CD4-positive, alpha-beta T cell treated with Interleukin-17A for 1 hour (primary cell): ENCODE measurements around the gene TMA7B.

ENCODE experiments used
- DNase-seq: peaks from one replicate; pipeline ENCODE4 v3.0.0-alpha.2; 2020

TMA7B gene

GRCh38 chr22:40004836-40005235, 44.6 kb downstream of the TMA7B start:
- DNase-seq = no peak

DNA sequence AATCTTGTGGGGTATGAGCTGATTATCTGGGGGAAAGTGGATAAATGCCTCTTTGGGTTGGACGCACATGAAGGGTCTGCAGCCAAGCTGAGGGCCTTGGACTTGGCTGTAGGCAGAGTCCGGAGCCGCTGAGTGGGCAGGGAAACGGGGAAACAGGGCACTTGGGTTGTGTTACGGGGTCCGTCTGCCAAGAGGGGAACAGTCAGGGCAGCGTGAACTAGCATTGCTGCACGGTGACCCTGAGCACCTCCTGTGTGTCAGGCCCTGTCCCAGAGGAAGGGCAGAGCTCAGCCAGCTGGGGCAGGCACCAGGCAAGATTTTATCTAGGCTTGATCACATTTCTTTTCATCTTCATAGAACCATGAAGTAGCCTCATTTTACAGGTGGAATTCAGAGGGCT, 46.4 kb downstream of the TMA7B start:
- no peak for DNase-seq

DNA sequence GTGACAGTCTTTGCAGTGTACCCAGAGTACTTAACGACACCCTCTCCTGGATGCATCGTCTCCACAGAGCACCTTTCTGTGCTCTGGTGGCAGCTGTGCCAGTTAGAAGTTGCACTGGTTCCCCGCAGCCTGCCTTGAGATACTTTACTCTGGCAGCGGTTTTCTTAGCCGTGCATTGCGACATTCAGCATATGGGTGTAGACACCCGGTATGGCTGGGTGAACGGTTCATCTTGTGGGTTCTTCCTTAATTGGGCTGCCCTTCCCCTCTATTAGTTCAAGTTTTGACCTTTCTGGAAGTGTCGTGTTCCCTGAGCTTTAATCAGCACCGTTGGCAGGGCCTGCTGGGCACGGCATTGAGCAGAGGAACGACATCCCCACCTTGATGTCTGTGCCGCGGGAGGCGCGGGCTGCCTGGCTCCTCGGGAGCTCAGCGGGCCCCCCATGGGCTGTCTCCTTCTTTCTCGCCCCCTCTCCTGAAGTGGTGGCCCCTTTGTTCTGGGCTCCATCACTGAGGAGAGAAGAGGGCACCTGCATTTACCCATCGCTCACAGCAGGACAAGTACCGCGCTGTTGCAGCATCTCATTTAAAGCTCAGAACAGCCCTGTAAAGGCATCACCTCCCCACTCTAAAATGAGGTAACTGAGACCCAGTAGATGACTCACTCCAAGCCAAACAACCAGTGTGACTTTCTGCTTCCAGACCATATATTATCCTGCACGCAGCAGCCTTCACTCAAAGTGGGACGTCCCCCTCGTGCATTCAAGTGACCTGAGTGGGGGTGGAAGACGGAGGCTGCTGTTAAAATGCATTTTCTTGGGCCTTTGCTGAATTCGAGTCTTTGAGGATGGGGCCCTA, 47.9 kb downstream of the TMA7B start:
- no peak for DNase-seq

- DNase-seq = no peak
These were observed 48.6 kb downstream of the TMA7B start for GRCh38 chr22:40008726-40009291.

DNA sequence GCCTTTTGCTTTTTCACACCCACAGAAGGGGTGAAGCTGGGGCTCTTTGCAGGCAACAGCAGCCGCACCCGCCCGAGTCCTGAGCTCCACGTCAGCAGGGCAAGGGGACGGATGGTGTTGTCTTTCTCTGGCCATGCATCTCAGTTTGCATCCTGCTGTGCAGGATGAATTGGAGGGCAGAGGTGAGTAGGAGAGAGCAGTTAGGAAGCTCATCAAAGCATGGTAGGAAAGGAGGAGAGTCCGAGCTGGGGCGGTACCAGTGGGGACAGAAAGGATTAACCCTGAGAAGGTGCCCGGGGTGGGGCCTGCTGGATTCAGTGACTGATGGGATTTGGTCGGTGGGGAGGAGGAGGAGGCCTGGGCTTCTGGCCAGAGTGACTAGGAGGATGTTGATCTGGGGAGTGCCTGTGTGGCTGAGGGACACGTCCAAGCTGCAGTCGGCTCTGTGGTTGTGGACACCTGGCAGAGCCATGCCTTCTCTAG, 49.1 kb downstream of the TMA7B start:
- DNase-seq = no peak

DNA sequence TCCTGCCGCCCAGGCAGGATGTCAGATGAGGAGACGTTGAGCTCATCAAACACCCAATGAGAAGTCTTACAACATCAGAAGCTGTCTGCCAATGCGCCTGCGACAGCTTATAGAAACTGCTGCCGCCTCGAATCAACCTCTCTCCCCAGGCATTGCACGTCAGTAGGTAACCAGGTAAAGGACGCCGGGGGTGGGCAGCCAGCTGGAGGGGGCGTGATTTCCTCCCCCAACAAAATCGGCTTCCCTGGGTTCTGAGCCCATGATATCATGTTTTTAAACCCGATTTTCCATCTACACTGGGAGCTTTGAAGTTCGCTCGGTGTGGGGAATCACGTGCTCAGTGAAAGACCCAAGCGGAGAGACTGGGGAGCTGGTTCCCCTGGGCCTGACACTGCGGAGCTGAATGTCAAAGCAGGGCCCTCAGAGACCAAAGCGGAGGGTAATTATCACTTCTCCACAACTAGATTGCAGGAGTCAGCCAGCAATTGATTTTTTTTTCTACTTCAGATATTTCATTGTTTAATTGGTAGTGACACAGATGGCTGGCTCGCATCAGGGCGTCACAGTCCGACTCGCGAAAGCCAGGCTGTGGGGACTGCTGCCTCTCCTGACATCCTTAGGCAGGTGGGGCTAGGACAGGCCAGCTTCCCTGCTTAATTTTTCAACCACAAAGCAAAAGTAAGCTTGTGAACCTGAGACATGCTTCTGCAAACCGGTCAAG, 49.9 kb downstream of the TMA7B start:
- DNase-seq = peak; percentile 29

- no peak for DNase-seq
These were observed 50.5 kb downstream of the TMA7B start for GRCh38 chr22:40010746-40011145.
